ENCODE measurements around the gene SFT2D1. TPM values are rescaled to one million over a fixed set of nuclear protein-coding genes. Genes with fewer than 3 reads are reported as not detected.

SFT2D1 gene
- total RNA-seq, 1 donor from 2014 or later = 48.9 TPM

DNA sequence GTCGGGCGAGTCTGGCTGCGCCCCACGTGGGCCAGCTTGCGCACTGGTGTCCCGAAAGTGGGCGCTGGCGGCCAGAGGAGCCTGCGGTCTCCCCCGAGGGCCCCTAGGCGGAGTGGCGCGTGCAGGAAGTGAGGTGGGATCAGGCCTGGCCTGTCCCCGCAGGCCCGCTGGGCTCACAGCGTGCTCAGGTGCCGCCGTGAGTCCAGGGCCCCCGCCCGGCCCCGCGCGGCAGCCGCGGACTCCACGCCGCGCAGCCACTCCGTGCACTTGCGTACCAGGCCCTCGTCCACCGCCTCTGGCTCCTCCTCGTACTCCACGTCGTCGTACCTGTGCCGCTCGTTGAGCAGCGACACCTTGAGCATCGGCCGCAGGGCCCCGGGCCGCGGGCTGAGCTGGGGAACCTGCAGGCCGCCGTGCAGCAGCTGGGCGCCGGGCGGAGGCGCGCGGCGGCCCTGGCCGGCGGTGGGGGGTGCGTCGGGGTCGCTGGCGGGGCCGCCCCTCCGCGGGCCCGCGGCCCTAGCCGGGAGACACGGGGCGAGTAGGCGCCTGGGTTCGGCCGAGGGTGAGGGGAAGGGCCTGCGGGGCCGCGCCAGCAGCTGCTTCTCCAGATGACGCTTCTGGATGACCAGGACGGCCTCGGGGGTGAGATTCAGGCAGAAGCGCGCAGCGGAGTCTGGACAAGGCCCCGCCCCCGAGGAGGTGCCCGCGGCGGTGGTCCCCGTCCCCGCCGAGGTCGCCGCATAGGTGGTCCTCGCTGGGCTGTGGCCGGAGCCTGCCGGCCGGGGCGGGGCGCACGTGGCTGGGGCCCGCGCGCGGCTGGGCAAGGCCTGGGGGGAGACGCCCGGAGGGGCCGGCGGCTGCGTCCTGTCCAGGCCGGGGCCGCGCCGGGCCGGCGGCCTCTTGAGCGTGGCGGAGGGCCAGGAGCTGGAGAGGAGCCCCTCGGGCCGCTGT is 35.0 kb downstream of the SFT2D1 start:
- H3K9me3 Mint-ChIP-seq = peaks cover 3% of the 10 kb centered on the region
- Histone ChIP-seq H3K27me3 (peaks cover 84% of the 10 kb centered on the region), H3K4me3 (peak overlapping the region; percentile 59), H3K36me3 (no peaks in the 10 kb centered on the region), H3K27ac (no peak overlapping the region), H4K20me1 (ENCODE audit: low read depth) (no peaks in the 10 kb centered on the region), H2AFZ (replicated peaks) (peak overlapping the region; percentile 97), H3F3A (ENCODE audit: low read depth) (no peaks in the 10 kb centered on the region), H3K9me3 (ENCODE audit: low read depth) (no peaks in the 10 kb centered on the region), H3K4me1 (no peaks in the 10 kb centered on the region), H3K79me2 (ENCODE audit: low read depth) (no peaks in the 10 kb centered on the region), H3K4me2 (peak overlapping the region; percentile 90), H3K9ac (no peak overlapping the region)
- peak overlapping the region; percentile 55 for H3K4me3 Mint-ChIP-seq
- H3K27me3 Mint-ChIP-seq (ENCODE audit: insufficient read depth, low read depth) = peaks cover 29% of the 10 kb centered on the region
- peak; percentile 80 for DNase-seq (ENCODE audit: low spot score)
- H3K27ac Mint-ChIP-seq = no peak overlapping the region
- H3K4me1 Mint-ChIP-seq = peaks cover 21% of the 10 kb centered on the region
- no peaks in the 10 kb centered on the region for H3K36me3 Mint-ChIP-seq
- peak; percentile 77 for TF ChIP-seq EZH2 (IDR thresholded peaks at IDR 0.05)
- TF ChIP-seq EZH2phosphoT487 (IDR thresholded peaks at IDR 0.05) = peak; percentile 50
- TF ChIP-seq, protein P1, sequence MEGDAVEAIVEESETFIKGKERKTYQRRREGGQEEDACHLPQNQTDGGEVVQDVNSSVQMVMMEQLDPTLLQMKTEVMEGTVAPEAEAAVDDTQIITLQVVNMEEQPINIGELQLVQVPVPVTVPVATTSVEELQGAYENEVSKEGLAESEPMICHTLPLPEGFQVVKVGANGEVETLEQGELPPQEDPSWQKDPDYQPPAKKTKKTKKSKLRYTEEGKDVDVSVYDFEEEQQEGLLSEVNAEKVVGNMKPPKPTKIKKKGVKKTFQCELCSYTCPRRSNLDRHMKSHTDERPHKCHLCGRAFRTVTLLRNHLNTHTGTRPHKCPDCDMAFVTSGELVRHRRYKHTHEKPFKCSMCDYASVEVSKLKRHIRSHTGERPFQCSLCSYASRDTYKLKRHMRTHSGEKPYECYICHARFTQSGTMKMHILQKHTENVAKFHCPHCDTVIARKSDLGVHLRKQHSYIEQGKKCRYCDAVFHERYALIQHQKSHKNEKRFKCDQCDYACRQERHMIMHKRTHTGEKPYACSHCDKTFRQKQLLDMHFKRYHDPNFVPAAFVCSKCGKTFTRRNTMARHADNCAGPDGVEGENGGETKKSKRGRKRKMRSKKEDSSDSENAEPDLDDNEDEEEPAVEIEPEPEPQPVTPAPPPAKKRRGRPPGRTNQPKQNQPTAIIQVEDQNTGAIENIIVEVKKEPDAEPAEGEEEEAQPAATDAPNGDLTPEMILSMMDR (IDR thresholded peaks at IDR 0.05) = no peak

DNA sequence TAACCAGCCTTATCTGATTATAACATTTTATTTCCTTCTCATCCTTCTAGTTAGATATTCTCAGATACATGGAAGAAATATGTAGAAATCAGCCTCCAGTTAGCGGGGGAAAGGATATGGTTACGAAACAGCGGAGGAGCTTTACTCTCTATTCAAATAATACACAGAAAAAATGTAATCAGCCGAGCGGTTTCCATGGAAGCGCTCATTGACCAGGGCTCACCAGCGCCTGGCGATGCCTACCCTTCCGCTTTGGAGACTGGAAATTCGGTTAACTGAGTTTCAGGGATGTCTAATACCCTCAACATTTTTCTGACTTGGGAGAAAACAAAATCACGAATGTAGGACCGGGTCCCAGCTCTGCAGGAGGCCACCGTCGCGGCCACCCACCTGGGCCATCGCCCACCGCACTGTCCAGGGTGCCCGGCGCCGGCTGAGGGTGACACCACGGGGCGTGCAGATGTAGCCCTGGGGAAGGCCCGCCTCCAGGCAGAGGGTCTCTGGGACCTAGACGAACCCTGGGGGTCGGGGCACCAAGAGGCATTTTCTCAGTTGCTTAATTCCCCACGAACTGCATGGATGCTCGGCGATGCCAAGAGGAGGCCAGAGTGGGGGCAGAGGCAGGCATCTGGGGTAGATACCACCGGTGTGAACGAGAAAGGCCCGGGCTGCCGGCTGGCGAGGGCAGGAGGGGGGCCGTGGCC is 35.8 kb downstream of the SFT2D1 start:
- no peaks in the 10 kb centered on the region for H3K79me2 ChIP-seq (ENCODE audit: low read depth)
- no peaks in the 10 kb centered on the region for H3K4me1 ChIP-seq
- H3K27me3 ChIP-seq = peaks cover 83% of the 10 kb centered on the region
- peak overlapping the region; percentile 59 for H3K4me3 ChIP-seq
- H3K36me3 ChIP-seq = no peaks in the 10 kb centered on the region
- no peaks in the 10 kb centered on the region for H4K20me1 ChIP-seq (ENCODE audit: low read depth)
- H3K27ac ChIP-seq = no peak overlapping the region
- Mint-ChIP-seq H3K9me3 (peaks cover 3% of the 10 kb centered on the region), H3K4me3 (peak overlapping the region; percentile 80), H3K27me3 (ENCODE audit: insufficient read depth, low read depth) (peaks cover 29% of the 10 kb centered on the region), H3K27ac (no peak overlapping the region), H3K36me3 (no peaks in the 10 kb centered on the region), H3K4me1 (peaks cover 19% of the 10 kb centered on the region)
- DNase-seq (ENCODE audit: low spot score) = no peak
- H3K4me2 ChIP-seq = peak overlapping the region; percentile 90
- no peak overlapping the region for H3K9ac ChIP-seq
- TF ChIP-seq EZH2phosphoT487 (IDR thresholded peaks at IDR 0.05) = peak; percentile 1
- TF ChIP-seq, protein P1 (IDR thresholded peaks at IDR 0.05) = no peak
- no peaks in the 10 kb centered on the region for H3K9me3 ChIP-seq (ENCODE audit: low read depth)
- no peaks in the 10 kb centered on the region for H3F3A ChIP-seq (ENCODE audit: low read depth)
- peak overlapping the region; percentile 75 for H2AFZ ChIP-seq (replicated peaks)

DNA sequence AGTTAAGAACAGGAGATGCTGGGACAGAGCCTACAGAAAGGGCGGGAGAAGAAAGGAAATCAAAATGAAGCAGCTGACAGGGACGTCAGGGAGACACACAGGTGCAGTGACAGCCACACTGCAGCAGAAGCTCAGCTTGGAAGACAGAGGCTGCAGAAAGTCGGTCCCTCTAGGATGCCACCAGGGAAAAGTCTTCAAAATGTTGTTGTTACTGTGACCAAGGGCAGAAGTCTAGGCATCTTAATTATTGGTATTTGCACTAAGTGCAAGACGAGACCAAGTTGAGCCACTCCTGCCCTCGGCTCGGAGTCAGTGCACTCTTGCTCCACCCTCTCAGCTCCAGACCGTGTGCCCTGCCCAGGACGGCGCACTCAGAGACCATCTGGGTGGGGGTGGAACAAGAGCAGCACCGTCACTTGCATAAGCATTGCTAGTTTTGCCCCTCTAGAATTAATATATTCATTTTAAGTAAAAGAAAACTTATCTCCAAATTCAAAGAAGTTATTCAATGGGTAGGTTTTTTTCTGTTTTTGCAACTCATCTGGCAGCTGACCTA is 36.7 kb downstream of the SFT2D1 start:
- Histone ChIP-seq H3K79me2 (ENCODE audit: low read depth) (no peaks in the 10 kb centered on the region), H3K27me3 (peaks cover 74% of the 10 kb centered on the region), H4K20me1 (ENCODE audit: low read depth) (no peaks in the 10 kb centered on the region), H3K9ac (no peak overlapping the region), H3K4me2 (no peak overlapping the region), H3F3A (ENCODE audit: low read depth) (no peaks in the 10 kb centered on the region), H3K4me3 (no peak overlapping the region), H3K9me3 (ENCODE audit: low read depth) (no peaks in the 10 kb centered on the region), H2AFZ (replicated peaks) (no peak overlapping the region), H3K4me1 (no peaks in the 10 kb centered on the region), H3K27ac (no peak overlapping the region), H3K36me3 (no peaks in the 10 kb centered on the region)
- DNase-seq (ENCODE audit: low spot score) = no peak
- peaks cover 29% of the 10 kb centered on the region for H3K27me3 Mint-ChIP-seq (ENCODE audit: insufficient read depth, low read depth)
- H3K36me3 Mint-ChIP-seq = no peaks in the 10 kb centered on the region
- TF ChIP-seq EZH2 (IDR thresholded peaks at IDR 0.05) (no peak), EZH2phosphoT487 (IDR thresholded peaks at IDR 0.05) (no peak)
- TF ChIP-seq, protein P1 (IDR thresholded peaks at IDR 0.05) = no peak
- H3K4me3 Mint-ChIP-seq = peak overlapping the region; percentile 62
- no peak overlapping the region for H3K27ac Mint-ChIP-seq
- H3K4me1 Mint-ChIP-seq = peaks cover 19% of the 10 kb centered on the region
- H3K9me3 Mint-ChIP-seq = peaks cover 3% of the 10 kb centered on the region
